Peyer's patch (tissue), 4 donors: Measurements from ENCODE around the gene SDC3. TPM values are rescaled to one million over a fixed set of nuclear protein-coding genes. Genes with fewer than 3 reads are reported as not detected.

ENCODE experiments used
- DNase-seq, 3 donors: peaks; one replicate each; pipeline ENCODE4 v3.0.0-alpha.2; 2017 to 2019
- H3K27ac ChIP-seq, 4 donors: fragments of 200-600 bp; sonication (generic); one replicate each; pipeline ENCODE4 v1.5.1; 2016 to 2019
- H3K27me3 ChIP-seq, 2 donors: fragments of 200-600 bp; sonication (generic); one replicate each; pipeline ENCODE4 v1.5.1; 2019
- H3K36me3 ChIP-seq, 3 donors: fragments of 200-600 bp; sonication (generic); one replicate each; pipeline ENCODE4 v1.5.1; 2016 to 2019
- H3K4me1 ChIP-seq, 4 donors: fragments of 200-600 bp; sonication (generic); one replicate each; pipeline ENCODE4 v1.5.1; 2016 to 2019
- H3K4me3 ChIP-seq, 4 donors: fragments of 200-600 bp; sonication (generic); 1 replicate in 3 of 4; 2 replicates in 1 of 4; pipeline ENCODE4 v1.5.1; 2016 to 2019; ENCODE audit warnings: mild to moderate bottlenecking in 1 of 4
- H3K9me3 ChIP-seq, 4 donors: fragments of 200-600 bp; sonication (generic); one replicate each; pipeline ENCODE4 v1.5.1; 2016 to 2019; ENCODE audit warnings: mild to moderate bottlenecking in 1 of 4
- POLR2A ChIP-seq, 2 donors: fragments of 450-650 bp; IDR thresholded peaks; one replicate each; pipeline ENCODE4 v1.5.1; 2017; ENCODE audit warnings: antibody characterized with exemption in 2 of 2, mild to moderate bottlenecking in 2 of 2, moderate library complexity in 2 of 2
- total RNA-seq, 4 donors: library from RNA; depleted of rRNA; stranded (reverse); fragments of >200 nt; gene quantifications; one replicate each; pipeline ENCODE4 v1.1.0, GENCODE V29; 2016
- TF ChIP-seq, protein P1 (sequence below), 6 experiments: fragments of 450-650 bp in 4 of 6; fragments of 200-600 bp in 2 of 6; sonication (generic) in 1 of 6; IDR thresholded peaks; one replicate each; pipeline ENCODE4 v1.5.1; 2017 to 2019; ENCODE audit warnings: antibody characterized with exemption in 6 of 6, mild to moderate bottlenecking in 3 of 6, moderate library complexity in 1 of 6

SDC3 gene
- total RNA-seq, 4 donors from 2014 or later, result 4.6 to 12.4 (median 8.9) TPM

DNA sequence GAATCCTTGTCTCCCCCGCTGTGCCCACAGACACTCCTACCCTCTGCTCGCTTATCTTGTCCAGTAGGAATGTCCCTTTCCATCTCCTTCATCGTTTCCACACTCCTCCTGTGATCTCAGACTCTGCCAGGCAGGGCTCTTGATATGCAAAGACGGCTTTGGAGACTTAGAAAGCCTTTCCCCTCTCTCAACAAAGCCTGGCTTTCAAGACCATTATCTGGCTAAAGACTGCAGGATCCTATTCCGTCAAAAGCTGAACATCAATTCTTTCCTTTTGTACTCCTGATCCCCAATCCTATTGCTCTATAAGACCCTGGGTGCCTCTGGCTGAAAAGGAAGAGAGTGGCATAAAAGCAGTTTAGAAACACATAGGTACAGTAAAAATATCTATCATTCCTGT lies 63.9 kb downstream of the SDC3 start:
- Histone ChIP-seq H3K4me1 (no peaks in the 10 kb centered on the region), H3K27me3 (no peaks in the 10 kb centered on the region), H3K9me3 (no peaks in the 10 kb centered on the region), H3K36me3 (no peaks in the 10 kb centered on the region), H3K4me3 (no peak overlapping the region), H3K27ac (no peak overlapping the region)
- TF ChIP-seq POLR2A (IDR thresholded peaks at IDR 0.05), result no peak
- TF ChIP-seq, protein P1, sequence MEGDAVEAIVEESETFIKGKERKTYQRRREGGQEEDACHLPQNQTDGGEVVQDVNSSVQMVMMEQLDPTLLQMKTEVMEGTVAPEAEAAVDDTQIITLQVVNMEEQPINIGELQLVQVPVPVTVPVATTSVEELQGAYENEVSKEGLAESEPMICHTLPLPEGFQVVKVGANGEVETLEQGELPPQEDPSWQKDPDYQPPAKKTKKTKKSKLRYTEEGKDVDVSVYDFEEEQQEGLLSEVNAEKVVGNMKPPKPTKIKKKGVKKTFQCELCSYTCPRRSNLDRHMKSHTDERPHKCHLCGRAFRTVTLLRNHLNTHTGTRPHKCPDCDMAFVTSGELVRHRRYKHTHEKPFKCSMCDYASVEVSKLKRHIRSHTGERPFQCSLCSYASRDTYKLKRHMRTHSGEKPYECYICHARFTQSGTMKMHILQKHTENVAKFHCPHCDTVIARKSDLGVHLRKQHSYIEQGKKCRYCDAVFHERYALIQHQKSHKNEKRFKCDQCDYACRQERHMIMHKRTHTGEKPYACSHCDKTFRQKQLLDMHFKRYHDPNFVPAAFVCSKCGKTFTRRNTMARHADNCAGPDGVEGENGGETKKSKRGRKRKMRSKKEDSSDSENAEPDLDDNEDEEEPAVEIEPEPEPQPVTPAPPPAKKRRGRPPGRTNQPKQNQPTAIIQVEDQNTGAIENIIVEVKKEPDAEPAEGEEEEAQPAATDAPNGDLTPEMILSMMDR (IDR thresholded peaks at IDR 0.05), result no peak
- DNase-seq, result no peak

DNA sequence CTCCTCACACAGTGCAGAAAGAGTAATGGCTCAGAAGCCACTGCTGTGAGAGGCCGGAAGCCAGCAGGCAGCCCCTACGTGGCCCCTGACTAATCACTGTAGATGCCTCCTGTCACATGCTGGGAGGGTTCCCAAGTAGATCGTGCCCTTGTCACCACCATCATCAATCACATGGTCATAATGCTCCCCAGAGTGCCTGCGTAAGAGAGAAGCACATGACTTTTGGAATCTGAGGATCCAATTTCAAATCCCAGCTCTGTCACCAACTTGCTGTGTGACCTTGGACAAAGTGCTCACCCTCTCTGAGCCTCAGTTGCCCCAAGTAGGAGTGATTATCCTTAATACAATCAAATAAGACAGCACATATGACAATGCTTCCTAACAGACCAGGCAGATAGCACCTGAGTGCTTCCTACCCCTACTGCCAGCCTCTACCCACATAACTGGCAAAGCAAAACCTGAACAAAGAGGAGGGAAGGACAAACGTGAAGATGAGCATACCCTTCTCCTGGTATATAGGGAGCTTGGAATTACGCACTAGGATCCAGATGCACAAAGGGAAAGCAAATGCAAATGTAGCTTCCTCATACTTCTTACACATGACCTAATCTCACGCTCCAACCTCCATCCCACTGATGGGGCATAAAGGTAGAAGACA lies 65.7 kb downstream of the SDC3 start:
- H3K36me3 ChIP-seq, result no peaks in the 10 kb centered on the region
- H3K27ac ChIP-seq, result no peak overlapping the region
- TF ChIP-seq POLR2A (IDR thresholded peaks at IDR 0.05), result no peak
- TF ChIP-seq, protein P1 (IDR thresholded peaks at IDR 0.05), result no peak
- no peaks in the 10 kb centered on the region for H3K27me3 ChIP-seq
- no peak overlapping the region for H3K4me3 ChIP-seq
- no peak for DNase-seq
- no peaks in the 10 kb centered on the region for H3K9me3 ChIP-seq
- no peaks in the 10 kb centered on the region for H3K4me1 ChIP-seq

DNA sequence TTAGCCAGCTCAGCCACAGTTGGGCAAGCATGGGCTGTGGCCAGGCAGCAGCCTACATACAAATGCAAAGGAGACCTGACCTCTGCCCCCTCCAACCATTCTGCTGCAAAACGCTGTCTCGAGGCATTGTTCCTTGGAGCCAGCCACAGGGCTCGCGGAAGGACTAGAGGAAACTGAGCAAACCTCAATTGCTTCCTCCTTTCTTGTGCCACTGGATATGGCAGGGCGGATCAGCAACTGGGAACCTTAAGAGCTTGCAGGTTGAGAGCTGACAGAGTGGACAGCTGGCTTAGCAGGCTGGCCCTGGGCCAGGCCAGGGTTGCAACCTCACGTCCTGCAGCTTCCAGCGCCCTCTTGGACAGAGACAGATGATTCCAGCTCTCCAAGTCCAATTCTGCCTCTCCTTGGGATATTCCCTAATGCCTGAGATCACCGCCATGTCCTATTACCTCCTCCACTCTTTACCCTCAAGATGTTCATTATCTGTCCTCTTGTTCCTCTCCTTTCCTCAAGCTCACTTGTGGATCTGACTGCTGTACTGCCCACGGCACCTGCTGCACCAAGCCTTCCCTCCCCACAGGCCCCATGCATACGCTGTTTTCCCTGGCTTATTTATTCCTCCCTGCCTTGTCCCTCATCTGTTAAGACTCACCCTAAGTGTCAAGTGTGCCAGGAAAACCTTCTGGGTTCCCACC lies 67.5 kb downstream of the SDC3 start:
- H3K36me3 ChIP-seq, result no peaks in the 10 kb centered on the region
- H3K4me1 ChIP-seq, result no peaks in the 10 kb centered on the region
- H3K27ac ChIP-seq, result no peak overlapping the region
- no peak for DNase-seq
- no peaks in the 10 kb centered on the region for H3K27me3 ChIP-seq
- H3K9me3 ChIP-seq, result no peaks in the 10 kb centered on the region
- no peak overlapping the region for H3K4me3 ChIP-seq
- TF ChIP-seq, protein P1 (IDR thresholded peaks at IDR 0.05), result no peak
- TF ChIP-seq POLR2A (IDR thresholded peaks at IDR 0.05), result no peak

DNA sequence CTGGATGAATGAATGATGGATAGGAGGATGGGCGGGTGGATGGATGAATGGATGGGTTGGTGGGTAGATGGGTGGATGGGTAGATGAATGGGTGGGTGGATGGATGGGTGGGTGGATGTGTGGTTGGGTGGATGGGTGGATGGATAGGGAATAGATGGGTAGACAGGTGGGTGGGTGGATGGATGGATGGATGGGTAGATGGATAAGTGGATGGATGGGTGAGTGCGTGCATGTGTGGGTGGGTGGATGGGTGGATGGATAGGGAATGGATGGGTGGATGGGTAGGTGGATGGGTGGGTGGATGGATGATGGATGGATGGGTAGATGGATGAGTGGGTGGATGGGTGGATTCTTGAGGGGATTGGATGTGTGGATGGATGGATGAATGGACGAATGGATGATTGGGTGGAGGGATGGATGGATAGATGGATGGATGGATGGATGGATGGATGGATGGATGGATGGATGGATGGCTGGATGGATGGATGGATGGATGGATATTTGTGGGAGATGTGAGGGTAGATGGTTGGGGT lies 68.7 kb downstream of the SDC3 start:
- Histone ChIP-seq H3K36me3 (no peaks in the 10 kb centered on the region), H3K4me1 (no peaks in the 10 kb centered on the region), H3K4me3 (no peak overlapping the region), H3K27ac (no peak overlapping the region), H3K27me3 (no peaks in the 10 kb centered on the region), H3K9me3 (no peaks in the 10 kb centered on the region)
- no peak for DNase-seq
- no peak for TF ChIP-seq POLR2A (IDR thresholded peaks at IDR 0.05)
- TF ChIP-seq, protein P1 (IDR thresholded peaks at IDR 0.05), result no peak

DNA sequence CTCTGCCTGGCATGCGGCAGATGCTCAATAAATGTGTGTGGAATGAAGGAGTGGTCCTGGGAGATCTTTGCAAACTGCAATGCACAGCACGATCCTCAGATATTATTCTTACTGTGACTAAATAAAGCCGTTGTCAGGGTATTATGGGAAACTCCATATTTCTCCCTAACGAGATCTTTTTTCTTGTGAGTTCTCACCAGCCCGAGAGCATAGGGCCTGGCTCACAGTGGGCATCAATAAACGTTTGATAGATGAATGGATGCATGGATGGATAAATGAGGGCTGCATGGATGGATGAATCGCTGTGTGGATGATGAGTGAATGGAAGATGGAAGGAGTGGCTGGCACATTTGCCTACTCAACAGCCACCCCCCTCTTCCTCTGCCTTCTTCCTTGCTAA lies 69.6 kb downstream of the SDC3 start:
- H3K4me1 ChIP-seq, result no peaks in the 10 kb centered on the region
- TF ChIP-seq, protein P1 (IDR thresholded peaks at IDR 0.05), result no peak
- TF ChIP-seq POLR2A (IDR thresholded peaks at IDR 0.05), result no peak
- no peak overlapping the region for H3K4me3 ChIP-seq
- DNase-seq, result no peak
- H3K27ac ChIP-seq, result no peak overlapping the region
- H3K36me3 ChIP-seq, result no peaks in the 10 kb centered on the region
- no peaks in the 10 kb centered on the region for H3K27me3 ChIP-seq
- no peaks in the 10 kb centered on the region for H3K9me3 ChIP-seq
